Stimulated activated CD8-positive, alpha-beta memory T cell treated with anti-CD3 and anti-CD28 coated beads, Interleukin-15, amount 100 ng/mL, for 4 hours (primary cell): ENCODE data around the gene CARD8.
A peak's percentile ranks its signal among the peaks of the same experiment; 100 is the strongest.
"Not testable (repeated sequence)": the region's sequence is repeated elsewhere in the genome, so short reads cannot be mapped to it uniquely, and the experiment has no call there.

Experiments used
- DNase-seq, 2 donors: peaks; one replicate each; pipeline ENCODE4 v3.0.0-alpha.2; 2020; ENCODE audit warnings: low read depth in 2 of 2

The CARD8 gene

GRCh38 chr19:48260359-48260714 is 4.6 kb upstream of the CARD8 start:
- DNase-seq = not testable (repeated sequence)

- not testable (repeated sequence) for DNase-seq
Measured at GRCh38 chr19:48258992-48259391, 3.3 kb upstream of the CARD8 start.

- DNase-seq = no peak
Measured at GRCh38 chr19:48258350-48258749, 2.6 kb upstream of the CARD8 start.

GRCh38 chr19:48254529-48254970 is 1.2 kb downstream of the CARD8 start:
- no peak for DNase-seq

- DNase-seq = no peak
Measured at GRCh38 chr19:48253999-48254398, 1.7 kb downstream of the CARD8 start.

- DNase-seq = no peak
Measured at GRCh38 chr19:48252609-48253008, 3.1 kb downstream of the CARD8 start.

GRCh38 chr19:48250290-48251025 is 5.3 kb downstream of the CARD8 start:
- DNase-seq = no peak

GRCh38 chr19:48249502-48250014 is 6.2 kb downstream of the CARD8 start:
- peak; percentile 43 to 64 for DNase-seq

GRCh38 chr19:48248081-48248833 is 7.5 kb downstream of the CARD8 start:
- DNase-seq = no peak

- no peak for DNase-seq
Measured at GRCh38 chr19:48247212-48247611, 8.5 kb downstream of the CARD8 start.

GRCh38 chr19:48246101-48246500 is 9.6 kb downstream of the CARD8 start:
- DNase-seq = no peak

GRCh38 chr19:48244281-48244680 is 11.4 kb downstream of the CARD8 start:
- peak in 1 of 2 donors; percentile 20 for DNase-seq

GRCh38 chr19:48241771-48242170 is 13.9 kb downstream of the CARD8 start:
- not testable (repeated sequence) for DNase-seq

- no peak for DNase-seq
Measured at GRCh38 chr19:48239582-48240141, 16.1 kb downstream of the CARD8 start.

- DNase-seq = no peak
Measured at GRCh38 chr19:48239120-48239519, 16.6 kb downstream of the CARD8 start.

- DNase-seq = no peak
Measured at GRCh38 chr19:48237057-48237456, 18.7 kb downstream of the CARD8 start.

GRCh38 chr19:48230555-48231129 is 25.1 kb downstream of the CARD8 start:
- DNase-seq = no peak

- DNase-seq = no peak
Measured at GRCh38 chr19:48221628-48222027, 34.1 kb downstream of the CARD8 start.

- DNase-seq = not testable (repeated sequence)
Measured at GRCh38 chr19:48220784-48221183, 34.9 kb downstream of the CARD8 start.

GRCh38 chr19:48218997-48219396 is 36.7 kb downstream of the CARD8 start:
- no peak for DNase-seq

- no peak for DNase-seq
Measured at GRCh38 chr19:48216933-48217332, 38.8 kb downstream of the CARD8 start.

- DNase-seq = no peak
Measured at GRCh38 chr19:48213959-48214358, 41.8 kb downstream of the CARD8 start.
